GM15510 (cell line): Measurements from ENCODE around the gene LMO2.
A peak's percentile ranks its signal among the peaks of the same experiment; 100 is the strongest.

Source experiments
- POLR2A ChIP-seq: IDR thresholded peaks from 3 replicates; pipeline ENCODE4 v1.6.1; 2011; ENCODE audit warnings: borderline replicate concordance; ENCODE audit not compliant: insufficient read length; ENCODE audit errors: extremely low read depth

The LMO2 gene

DNA sequence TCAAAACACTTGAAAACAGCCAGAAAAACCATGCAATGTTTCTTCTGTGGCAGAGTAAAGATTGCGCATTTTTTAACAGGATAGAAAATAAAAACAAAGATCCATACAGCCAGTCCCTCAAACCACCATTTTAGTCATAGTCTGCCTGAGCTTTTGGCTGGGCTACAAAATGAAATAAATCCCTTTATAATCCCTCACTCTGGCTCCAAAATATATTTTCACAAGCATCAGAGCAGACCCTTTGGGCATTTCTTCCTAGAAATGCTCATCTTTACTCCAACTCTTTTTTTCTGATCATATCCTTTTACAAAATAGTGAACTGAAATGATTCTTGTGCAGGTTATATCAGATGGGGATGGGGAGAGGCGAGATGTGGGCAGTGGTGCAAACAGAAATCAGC is 31.8 kb upstream of the LMO2 start:
- no peak for TF ChIP-seq POLR2A

DNA sequence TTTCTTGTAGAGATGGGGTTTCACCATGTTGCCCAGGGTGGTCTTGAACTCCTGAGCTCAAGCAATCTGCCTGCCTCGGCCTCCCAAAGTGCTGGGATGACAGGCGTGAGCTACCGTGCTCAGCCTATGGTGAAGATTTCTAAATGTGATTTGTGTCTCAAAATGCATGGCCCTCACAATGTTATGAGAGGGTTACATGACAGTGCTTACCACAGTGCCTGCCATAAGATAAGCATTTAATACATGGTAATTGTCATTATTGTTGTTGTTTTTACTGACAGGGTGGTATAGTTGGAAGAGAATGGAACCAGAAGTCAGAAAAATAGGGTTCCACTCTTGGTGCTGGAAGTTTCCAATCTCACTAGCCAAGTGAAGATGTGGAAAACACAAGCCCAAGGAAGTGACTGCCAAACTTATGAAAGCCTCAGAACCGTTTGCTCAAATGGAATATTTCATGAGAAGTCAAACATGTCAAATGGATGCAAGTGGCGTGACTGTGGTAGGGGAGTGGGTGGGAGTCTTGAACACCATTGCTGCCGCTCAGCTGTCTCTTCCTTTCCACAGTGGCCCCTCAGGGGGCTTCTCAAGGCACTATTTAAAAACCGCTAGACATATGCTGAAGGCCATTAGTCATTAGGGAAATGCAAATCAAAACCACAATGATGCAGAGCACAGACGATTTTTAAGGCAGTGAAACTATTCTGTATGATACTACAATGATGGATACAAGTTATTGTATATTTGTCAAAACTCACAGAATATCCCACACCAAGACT is 29.1 kb upstream of the LMO2 start:
- no peak for TF ChIP-seq POLR2A

DNA sequence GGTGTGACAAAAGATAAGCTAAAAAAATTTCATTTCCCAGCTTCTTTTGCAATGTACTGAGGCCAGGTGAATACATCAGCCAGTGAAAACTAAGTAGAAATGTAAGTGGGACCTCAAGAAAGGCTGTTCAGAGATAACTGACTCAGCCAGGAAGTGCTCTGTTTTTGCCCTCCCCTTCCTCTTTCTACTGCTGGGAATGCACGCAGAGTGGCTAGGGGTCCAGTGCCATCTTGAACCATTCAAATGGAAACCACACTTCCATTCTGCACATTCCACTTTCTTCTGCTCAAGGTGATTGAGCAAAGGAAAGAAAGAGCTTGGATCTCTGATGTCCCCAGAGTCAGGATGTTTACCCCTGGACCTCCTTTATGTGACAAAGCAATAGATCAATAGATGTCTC is 27.8 kb upstream of the LMO2 start:
- TF ChIP-seq POLR2A: no peak

DNA sequence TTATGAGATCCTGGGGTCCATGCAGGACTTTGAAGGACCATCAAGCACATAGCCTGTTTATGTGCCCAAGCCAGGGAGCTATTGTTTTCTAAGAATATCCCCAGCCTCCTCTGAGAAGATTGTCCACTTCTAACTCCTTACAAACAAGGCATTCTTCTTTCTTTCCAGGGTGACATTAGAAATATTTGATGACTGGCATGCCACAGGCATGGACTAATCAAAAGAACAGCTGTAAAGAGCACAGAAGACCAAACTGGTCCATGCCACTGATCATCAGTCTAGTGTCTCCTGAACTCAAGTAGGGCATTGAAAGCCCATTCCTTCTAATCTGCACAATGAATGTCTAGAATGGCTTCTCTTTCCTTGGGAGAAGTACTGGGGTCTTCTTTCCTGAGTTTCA is 24.9 kb upstream of the LMO2 start:
- TF ChIP-seq POLR2A: no peak

DNA sequence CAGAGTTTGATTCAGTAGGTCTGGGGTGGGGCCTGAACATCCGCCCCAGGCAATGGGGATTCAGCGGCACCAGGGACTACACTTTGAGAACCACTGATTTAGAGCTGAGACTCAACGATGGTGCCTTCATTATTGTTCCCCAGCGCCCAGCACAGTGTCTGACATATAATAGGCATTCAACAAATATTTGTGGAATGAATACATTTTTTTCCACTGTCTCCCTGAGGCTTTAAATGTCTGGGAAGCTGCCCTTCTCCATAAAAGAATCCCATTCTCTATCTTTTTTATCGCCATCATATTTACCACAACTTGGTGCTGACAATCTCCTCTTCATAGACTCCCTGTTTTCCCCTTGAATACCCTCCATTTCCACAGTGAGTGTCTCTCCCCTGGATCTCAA is 23.6 kb upstream of the LMO2 start:
- no peak for TF ChIP-seq POLR2A

DNA sequence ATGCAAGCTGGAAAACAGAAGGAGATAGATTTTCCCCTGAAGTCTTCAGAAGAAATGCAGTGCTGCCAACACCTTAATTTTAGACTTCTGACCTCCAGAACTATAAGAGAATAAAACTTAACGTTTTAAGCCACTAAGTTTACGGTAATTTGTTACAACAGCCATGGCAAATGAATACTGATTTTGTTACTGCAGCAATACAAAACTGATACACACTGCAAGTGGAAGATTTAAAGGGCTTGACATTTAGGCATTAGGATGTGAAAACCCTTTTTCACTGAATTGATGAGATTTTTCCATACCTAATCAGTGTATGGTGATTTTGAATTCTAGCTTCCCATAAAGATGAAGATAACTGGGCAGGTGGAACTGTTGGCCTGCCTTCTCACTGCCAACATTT is 22.1 kb upstream of the LMO2 start:
- no peak for TF ChIP-seq POLR2A

DNA sequence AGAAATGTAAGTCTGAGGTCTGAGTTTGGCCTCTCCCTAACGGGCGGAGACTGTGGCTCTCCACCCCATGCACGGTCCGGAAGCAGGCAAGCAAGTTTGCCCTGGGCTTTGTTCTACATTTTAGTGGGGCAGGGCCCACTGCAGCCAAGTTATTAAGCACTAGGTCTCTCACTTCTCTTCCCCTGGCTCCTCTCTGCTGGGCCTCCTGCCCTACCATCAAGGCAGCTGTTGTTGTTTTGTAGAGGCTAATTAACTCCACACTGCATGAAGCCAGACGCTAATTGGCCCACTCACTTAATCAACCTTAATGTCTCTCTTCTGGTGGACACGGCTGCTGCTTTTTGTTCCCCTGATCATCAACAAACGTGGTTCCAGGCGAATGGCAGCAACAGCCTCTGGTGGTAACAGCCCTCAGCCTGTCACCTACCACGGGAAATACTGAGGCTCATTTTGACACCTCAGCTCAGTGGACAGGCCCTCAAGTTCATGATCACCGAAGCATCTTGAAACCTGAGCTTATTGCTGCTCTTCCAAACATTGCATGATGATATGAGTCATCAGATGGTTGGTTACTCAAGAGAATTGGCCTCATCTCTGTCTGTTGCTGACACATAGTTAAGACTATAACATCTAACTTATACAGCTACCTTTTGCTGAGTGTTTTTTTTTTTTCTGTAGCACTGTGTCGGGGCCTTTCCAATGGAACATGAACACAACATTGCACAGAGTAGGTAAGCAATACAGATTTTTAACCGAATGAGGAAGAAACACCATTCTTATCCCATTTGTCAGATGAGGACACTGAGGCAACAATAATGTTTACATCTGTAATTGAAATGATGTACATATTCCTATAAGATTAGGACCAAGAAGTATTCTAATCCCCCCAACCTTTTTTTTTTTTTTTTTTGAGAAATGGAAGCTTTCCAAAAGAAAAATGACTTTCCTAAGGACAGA is 20.8 kb upstream of the LMO2 start:
- TF ChIP-seq POLR2A: peak; percentile 49

DNA sequence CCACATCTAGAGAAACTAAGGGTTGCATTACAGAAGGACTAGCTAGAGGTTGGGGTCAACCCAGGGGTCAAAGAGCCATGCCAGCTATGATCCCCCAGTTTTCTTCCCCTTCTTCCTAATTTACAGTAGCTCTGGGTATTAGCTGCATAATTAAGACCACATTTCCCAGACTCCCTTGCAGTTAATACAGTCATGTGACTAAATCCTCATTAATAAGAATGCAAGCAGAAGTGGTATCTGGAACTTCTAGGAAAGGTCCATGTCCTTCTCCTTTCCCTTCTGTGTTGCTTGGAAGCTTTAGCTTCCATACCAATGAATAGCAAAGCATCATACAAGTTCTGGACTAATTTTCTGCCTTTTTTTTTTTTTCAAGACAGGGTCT is 19.1 kb upstream of the LMO2 start:
- TF ChIP-seq POLR2A: no peak

DNA sequence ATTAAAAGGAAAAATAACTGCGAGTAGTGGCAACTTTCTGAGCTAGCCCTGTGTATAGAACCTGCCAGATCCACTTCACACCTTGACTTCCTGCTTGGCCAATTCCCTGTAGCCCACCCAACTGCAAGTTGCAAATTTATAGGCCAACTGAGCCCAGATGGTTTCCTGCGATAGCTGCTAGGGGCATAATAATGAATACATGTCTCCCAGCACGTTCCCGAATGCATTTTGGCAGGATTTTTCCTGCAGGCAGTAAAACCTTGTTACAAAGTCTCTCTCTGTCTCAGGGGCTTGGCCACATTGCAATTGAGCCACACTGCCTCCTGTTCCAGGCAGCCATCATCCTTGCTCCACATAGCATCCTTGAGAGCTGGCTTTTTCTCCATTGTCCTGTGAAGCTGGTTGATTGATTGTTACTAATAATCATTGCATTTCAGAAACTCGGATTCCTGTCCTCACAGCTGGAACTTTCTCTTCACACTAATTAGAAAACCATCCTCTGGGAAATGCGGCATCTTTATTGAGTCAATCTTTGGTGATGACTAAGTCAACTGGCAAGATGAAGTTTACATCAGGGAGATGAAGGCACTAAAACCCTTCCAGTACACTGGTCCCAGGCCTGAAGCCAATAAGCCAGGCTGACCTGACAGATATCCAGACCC is 18.6 kb upstream of the LMO2 start:
- no peak for TF ChIP-seq POLR2A

DNA sequence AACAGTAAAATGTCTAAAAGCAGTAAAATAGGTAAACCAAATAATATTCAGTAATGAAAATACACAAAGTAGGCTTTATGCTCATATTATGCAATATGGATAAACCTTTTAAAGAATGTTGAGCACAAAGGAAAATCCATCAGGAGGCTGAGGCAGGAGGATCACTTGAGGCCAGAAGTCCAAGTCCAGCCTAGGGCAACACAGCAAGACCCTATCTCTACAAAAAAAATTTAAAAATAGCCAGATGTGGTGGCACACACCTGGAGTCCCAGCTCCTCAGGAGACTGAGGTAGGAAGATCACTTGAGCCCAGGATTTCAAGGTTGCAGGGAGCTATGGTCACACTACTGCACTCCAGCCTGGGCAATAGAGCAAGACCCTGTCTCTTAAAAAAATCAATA is 17.7 kb upstream of the LMO2 start:
- TF ChIP-seq POLR2A: no peak

DNA sequence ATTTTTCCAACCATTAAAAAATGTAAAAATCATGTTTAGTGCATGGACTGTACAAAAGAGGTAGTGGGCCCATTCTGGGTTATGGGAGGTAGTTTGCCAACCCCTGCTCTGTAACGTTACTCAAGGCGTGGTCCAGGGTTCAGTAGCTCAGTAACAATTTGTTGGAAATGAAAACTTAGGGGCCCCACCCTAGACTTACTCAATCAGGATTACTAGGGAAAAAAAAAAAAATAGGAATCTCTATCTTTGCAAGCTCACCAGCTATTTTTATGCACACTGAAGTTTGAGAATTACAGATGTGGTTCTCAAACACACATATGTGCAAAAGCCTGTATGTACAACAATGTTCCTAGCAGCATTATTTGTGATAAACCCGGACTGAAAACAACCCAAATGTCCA is 17.3 kb upstream of the LMO2 start:
- no peak for TF ChIP-seq POLR2A

DNA sequence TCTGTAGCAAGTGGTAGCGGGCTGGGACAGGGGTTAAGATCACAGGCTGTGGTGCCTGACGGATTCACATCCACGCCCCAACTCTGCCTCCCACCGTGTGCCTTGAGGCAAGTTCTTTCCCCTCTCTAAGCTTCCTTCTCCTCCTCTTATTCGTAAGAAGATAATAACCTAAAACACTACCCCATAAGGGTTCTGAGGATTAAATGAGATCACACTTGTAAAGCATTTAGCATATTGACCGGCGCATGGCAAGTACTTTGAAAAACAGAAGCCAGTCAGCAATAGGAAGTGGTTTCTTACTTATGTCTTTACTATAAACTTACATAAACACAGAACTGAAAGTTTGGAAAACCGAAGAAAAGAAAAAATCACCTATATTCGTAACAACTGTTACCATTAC is 15.5 kb upstream of the LMO2 start:
- TF ChIP-seq POLR2A: no peak

DNA sequence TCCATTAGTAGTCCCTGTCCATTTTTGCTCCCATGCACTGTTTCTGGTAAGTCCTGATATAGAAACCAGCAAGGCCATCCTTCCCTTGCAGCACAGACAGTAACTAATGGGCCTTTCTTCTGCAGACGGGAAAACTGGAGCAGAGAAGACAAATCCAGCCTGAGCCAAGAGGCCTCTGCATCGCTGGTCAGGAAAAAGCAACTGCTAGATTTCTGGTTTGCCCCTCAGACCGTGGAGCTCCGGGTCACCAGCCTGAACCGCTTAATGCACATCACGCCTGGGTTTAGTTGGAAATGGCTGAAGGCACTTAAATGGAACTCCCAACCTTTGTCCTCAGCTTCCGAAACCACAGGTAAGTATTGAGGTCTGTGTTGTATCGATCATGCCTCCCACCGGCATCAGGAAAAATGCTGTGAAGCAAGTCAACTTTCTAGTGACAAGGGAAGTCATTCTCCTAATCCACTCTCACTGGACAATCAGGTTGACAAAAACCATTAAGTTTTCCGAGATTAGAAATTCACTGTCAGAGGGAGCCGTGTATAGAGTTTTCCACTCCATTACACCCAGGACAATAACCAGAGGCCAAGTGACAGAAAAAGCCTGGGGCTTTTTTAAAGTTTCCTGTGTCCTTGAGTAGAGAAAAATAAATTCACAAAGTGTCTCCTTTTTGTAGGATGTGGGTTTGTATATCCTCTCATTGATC is 14.8 kb upstream of the LMO2 start:
- no peak for TF ChIP-seq POLR2A

DNA sequence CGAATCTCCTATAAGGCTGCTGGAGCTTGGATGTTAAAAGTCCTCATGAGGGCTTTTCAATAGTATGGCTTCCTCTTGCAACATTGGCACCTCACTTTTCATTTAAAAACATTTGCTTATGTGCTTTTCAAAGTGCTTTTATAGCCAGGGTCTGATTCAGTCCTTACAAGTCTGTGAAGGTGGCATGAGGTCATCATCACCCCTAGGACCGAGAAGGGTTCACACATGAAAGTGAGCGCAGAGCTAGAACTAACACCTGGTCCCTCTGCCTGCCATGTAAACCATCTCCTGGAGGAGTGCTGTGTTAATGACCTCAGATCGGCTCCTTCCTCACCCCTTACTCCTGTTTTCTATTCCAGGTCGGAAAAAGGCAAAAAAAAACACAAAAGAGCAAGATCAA is 12.2 kb upstream of the LMO2 start:
- TF ChIP-seq POLR2A: no peak

DNA sequence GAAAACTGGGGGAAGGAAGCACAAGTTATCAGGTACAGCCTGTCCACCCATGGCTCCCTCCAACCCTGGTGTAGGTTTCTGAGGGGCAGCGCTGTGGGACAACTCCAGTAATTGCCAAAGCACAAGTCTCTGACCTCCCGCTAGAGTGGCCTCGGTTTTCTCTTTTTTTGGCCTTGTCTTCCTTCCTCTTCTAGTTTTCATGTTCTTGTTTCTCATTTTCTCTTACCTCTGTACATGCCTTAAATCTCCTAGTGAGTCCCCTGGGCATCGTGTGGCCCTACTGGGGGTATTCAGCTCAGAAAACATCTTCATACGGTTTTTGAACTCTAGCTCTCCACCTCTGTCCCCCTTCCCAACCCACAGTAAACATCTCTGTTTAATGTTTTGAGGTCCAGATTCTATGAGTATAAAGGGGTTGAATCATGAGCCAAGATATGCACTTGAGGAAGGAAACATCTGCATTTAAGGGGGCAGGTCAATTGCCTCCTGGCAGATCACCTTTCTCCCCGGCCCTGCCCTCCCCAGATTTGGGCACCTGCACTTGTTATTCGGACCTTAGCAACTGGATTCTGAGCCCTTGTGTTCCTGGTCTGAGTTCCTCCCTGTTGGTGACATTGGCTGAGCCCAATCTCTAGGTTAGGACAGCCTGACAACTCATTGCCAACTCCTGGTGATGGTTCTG is 8.4 kb upstream of the LMO2 start:
- TF ChIP-seq POLR2A: no peak

DNA sequence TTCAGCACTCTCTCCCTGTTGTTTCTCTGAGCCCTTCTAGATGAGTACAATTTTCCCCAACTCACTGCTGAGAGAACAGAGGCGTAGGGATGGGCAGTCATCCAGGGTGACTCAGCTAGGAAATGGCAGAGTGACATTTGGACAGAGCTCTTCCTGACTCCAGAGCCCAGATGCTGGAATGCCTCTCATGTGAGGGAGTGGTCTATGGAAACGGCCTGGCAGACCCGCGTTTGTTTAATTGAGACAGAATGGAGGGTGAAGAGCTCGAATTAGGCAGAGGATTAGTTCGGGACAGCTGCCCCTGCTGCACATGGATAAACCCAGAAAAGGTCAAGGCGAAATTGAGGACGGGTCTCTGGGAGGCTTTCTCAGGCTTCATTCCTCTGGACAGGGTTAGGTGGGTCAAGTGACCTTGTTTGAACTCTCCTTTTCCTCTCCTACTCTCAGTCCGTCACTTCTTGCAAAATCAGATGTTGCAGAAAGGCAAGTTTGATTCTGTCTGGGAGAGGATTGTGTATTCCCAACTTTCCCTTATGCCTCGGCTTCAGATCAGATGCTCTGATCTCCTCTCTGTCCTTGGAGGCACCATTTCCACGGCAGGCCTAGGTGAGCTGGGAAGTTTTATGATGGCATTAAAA is 7.6 kb upstream of the LMO2 start:
- no peak for TF ChIP-seq POLR2A
